ENCODE results near the gene ZFHX3. TPM values are rescaled to one million over a fixed set of nuclear protein-coding genes. Genes with fewer than 3 reads are reported as not detected.

The ZFHX3 gene
- polyA plus RNA-seq (26.4 and 27.7 TPM in 2 replicates), polyA minus RNA-seq (112 and 179 TPM in 2 replicates)

GRCh38 chr16:73047536-73048291 is at the start of gene ZFHX3:
Gene ZFHX3 (minus strand): TSS chr16:73048128. CDS start chr16:72960145, 87,983 bp downstream.
- peaks cover 15% of the 10 kb centered on the region for H3F3A ChIP-seq (ENCODE audit: insufficient read depth, low read length, poor library complexity, severe bottlenecking)
- peak within 1 kb of the TSS; percentile 75 for H3K4me3 ChIP-seq (ENCODE audit: low read length)
- H3K9me2 ChIP-seq (ENCODE audit: insufficient read depth, low read length): no peaks in the 10 kb centered on the region
- H2AFZ ChIP-seq (ENCODE audit: low read depth, low read length): no peak within 1 kb of the TSS
- H3K27me3 ChIP-seq (ENCODE audit: insufficient read depth, low read depth, low read length): no peaks in the 10 kb centered on the region
- H4K20me1 ChIP-seq (ENCODE audit: insufficient read depth): peaks cover 12% of the 10 kb centered on the region
- H3K36me3 ChIP-seq (ENCODE audit: insufficient read depth, low read length): no peaks in the 10 kb centered on the region
- peaks cover 97% of the 10 kb centered on the region for H3K79me2 ChIP-seq (replicated peaks; ENCODE audit: insufficient read depth, low read length)
- no peaks in the 10 kb centered on the region for H3K9me3 ChIP-seq (ENCODE audit: low read length)
- peak within 1 kb of the TSS; percentile 98 for H3K9ac ChIP-seq (ENCODE audit: low read length)
- TF ChIP-seq REST (IDR thresholded peaks at IDR 0.05; ENCODE audit: borderline replicate concordance): peak; percentile 70
- TF ChIP-seq TAF1 (IDR thresholded peaks at IDR 0.05; ENCODE audit: low read depth): no peak
- peak within 1 kb of the TSS; percentile 96 for H3K4me2 ChIP-seq (ENCODE audit: low read length)
- H3K27ac ChIP-seq (ENCODE audit: low read length): peak within 1 kb of the TSS; percentile 99

- Histone ChIP-seq H3K4me2 (ENCODE audit: low read length) (no peak overlapping the region), H3K9me3 (ENCODE audit: low read length) (no peaks in the 10 kb centered on the region), H3K27ac (ENCODE audit: low read length) (no peak overlapping the region), H3F3A (ENCODE audit: insufficient read depth, low read length, poor library complexity, severe bottlenecking) (no peaks in the 10 kb centered on the region), H3K9me2 (ENCODE audit: insufficient read depth, low read length) (no peaks in the 10 kb centered on the region), H3K4me3 (ENCODE audit: low read length) (no peak overlapping the region), H2AFZ (ENCODE audit: low read depth, low read length) (no peak overlapping the region), H4K20me1 (ENCODE audit: insufficient read depth) (no peaks in the 10 kb centered on the region), H3K36me3 (ENCODE audit: insufficient read depth, low read length) (no peaks in the 10 kb centered on the region), H3K27me3 (ENCODE audit: insufficient read depth, low read depth, low read length) (no peaks in the 10 kb centered on the region), H3K79me2 (replicated peaks; ENCODE audit: insufficient read depth, low read length) (no peaks in the 10 kb centered on the region), H3K9ac (ENCODE audit: low read length) (no peak overlapping the region)
- TF ChIP-seq TAF1 (IDR thresholded peaks at IDR 0.05; ENCODE audit: low read depth) (no peak), CTCF (IDR thresholded peaks at IDR 0.05; ENCODE audit: poor library complexity, severe bottlenecking) (no peak), EZH2 (IDR thresholded peaks at IDR 0.05; ENCODE audit: borderline replicate concordance, insufficient read depth, low read length, poor library complexity, severe bottlenecking) (no peak), MXI1 (conservative IDR thresholded peaks at IDR 0.05; ENCODE audit: poor library complexity, severe bottlenecking) (no peak), EP300 (conservative IDR thresholded peaks at IDR 0.05; ENCODE audit: poor library complexity, severe bottlenecking) (no peak), SMC3 (conservative IDR thresholded peaks at IDR 0.05; ENCODE audit: poor library complexity) (no peak)
Observed at GRCh38 chr16:73096510-73096909, 48.6 kb upstream of the ZFHX3 start.

All from neural cell (in vitro differentiated cells).